Liver (tissue), 9 donors: ENCODE measurements around the gene PLEKHH2. TPM values are rescaled to one million over a fixed set of nuclear protein-coding genes. Genes with fewer than 3 reads are reported as not detected.

Experiments used
- DNase-seq: peaks from one replicate; pipeline ENCODE4 v3.0.0-alpha.2; 2017; ENCODE audit warnings: low spot score
- H3K27ac ChIP-seq, 2 donors: one replicate each; pipeline ENCODE4 v1.7.0; 2013; ENCODE audit warnings: inconsistent platforms in 2 of 2, low read length in 2 of 2, control low read depth in 1 of 2, low read depth in 1 of 2, mild to moderate bottlenecking in 1 of 2
- H3K27me3 ChIP-seq, 4 donors: one replicate each; pipeline versions ENCODE4 v1.6.1 to v1.7.0; 2013; ENCODE audit warnings: low read length in 3 of 4, inconsistent platforms in 1 of 4, mild to moderate bottlenecking in 1 of 4, moderate library complexity in 1 of 4; ENCODE audit not compliant: control insufficient read depth in 4 of 4, insufficient read depth in 4 of 4
- H3K36me3 ChIP-seq, 4 donors: one replicate each; pipeline versions ENCODE4 v1.6.1 to v1.7.0; 2013; ENCODE audit warnings: low read length in 3 of 4, mild to moderate bottlenecking in 3 of 4, low read depth in 1 of 4, moderate library complexity in 1 of 4; ENCODE audit not compliant: control insufficient read depth in 4 of 4, insufficient read depth in 3 of 4
- H3K4me1 ChIP-seq, 4 donors: one replicate each; pipeline versions ENCODE4 v1.6.1 to v1.7.0; 2013; ENCODE audit warnings: low read length in 3 of 4, mild to moderate bottlenecking in 3 of 4, moderate library complexity in 1 of 4; ENCODE audit not compliant: control insufficient read depth in 4 of 4, insufficient read depth in 4 of 4
- H3K4me3 ChIP-seq, 3 donors: one replicate each; pipeline versions ENCODE4 v1.6.1 to v1.7.0; 2013; ENCODE audit warnings: low read length in 3 of 3, control low read depth in 1 of 3, low read depth in 1 of 3, mild to moderate bottlenecking in 1 of 3
- H3K9ac ChIP-seq, 2 donors: one replicate each; pipeline ENCODE4 v1.7.0; 2013; ENCODE audit warnings: low read length in 2 of 2, mild to moderate bottlenecking in 2 of 2, moderate library complexity in 2 of 2, control low read depth in 1 of 2, low read depth in 1 of 2
- H3K9me3 ChIP-seq, 4 donors: one replicate each; pipeline versions ENCODE4 v1.6.1 to v1.7.0; 2013; ENCODE audit warnings: low read length in 3 of 4; ENCODE audit not compliant: control insufficient read depth in 4 of 4
- EGR1 ChIP-seq, 2 donors: IDR thresholded peaks; 2 replicates each; pipeline ENCODE4 v1.6.1; 2016 to 2018; ENCODE audit warnings: antibody characterized with exemption in 2 of 2, low read depth in 2 of 2
- FOXA1 ChIP-seq: IDR thresholded peaks from 2 replicates; pipeline ENCODE4 v1.6.1; 2016; ENCODE audit warnings: antibody characterized with exemption
- FOXA2 ChIP-seq: IDR thresholded peaks from 2 replicates; pipeline ENCODE4 v1.6.1; 2016; ENCODE audit warnings: antibody characterized with exemption
- GABPA ChIP-seq, 2 donors: IDR thresholded peaks in 1 of 2; conservative IDR thresholded peaks in 1 of 2; 2 replicates each; pipeline ENCODE4 v1.6.1; 2016; ENCODE audit warnings: antibody characterized with exemption in 2 of 2, mild to moderate bottlenecking in 1 of 2, moderate library complexity in 1 of 2
- HNF4A ChIP-seq, 2 donors: conservative IDR thresholded peaks; 2 replicates each; pipeline ENCODE4 v1.6.1; 2016; ENCODE audit warnings: antibody characterized with exemption in 2 of 2, mild to moderate bottlenecking in 2 of 2
- HNF4G ChIP-seq: IDR thresholded peaks from 2 replicates; pipeline ENCODE4 v1.6.1; 2016; ENCODE audit warnings: antibody characterized with exemption
- JUND ChIP-seq, 2 donors: IDR thresholded peaks; 2 replicates each; pipeline ENCODE4 v1.6.1; 2016; ENCODE audit warnings: antibody characterized with exemption in 2 of 2
- NR2F2 ChIP-seq: IDR thresholded peaks from 2 replicates; pipeline ENCODE4 v1.6.1; 2016; ENCODE audit warnings: antibody characterized with exemption
- RAD21 ChIP-seq, 2 donors: IDR thresholded peaks; 2 replicates each; pipeline ENCODE4 v1.6.1; 2016; ENCODE audit warnings: antibody characterized with exemption in 2 of 2, mild to moderate bottlenecking in 2 of 2
- REST ChIP-seq: IDR thresholded peaks from 2 replicates; pipeline ENCODE4 v1.6.1; 2016; ENCODE audit warnings: antibody characterized with exemption, mild to moderate bottlenecking
- RXRA ChIP-seq, 2 donors: IDR thresholded peaks; 2 replicates each; pipeline ENCODE4 v1.6.1; 2017 to 2018; ENCODE audit warnings: antibody characterized with exemption in 2 of 2, mild to moderate bottlenecking in 1 of 2
- SP1 ChIP-seq: IDR thresholded peaks from 2 replicates; pipeline ENCODE4 v1.6.1; 2018; ENCODE audit warnings: antibody characterized with exemption, mild to moderate bottlenecking
- TAF1 ChIP-seq: conservative IDR thresholded peaks from 2 replicates; pipeline ENCODE4 v1.6.1; 2016; ENCODE audit warnings: antibody characterized with exemption, mild to moderate bottlenecking
- ZBTB33 ChIP-seq: IDR thresholded peaks from 2 replicates; pipeline ENCODE4 v1.6.1; 2016; ENCODE audit warnings: antibody characterized with exemption
- WGBS: extraction: QIAGEN DNeasy Blood & Tissue Kit; methylation state at CpG from one replicate; pipeline ENCODE4 v1.1.7; 2013; 5-methylcytosine and 5-hydroxymethylcytosine counted together
- polyA plus RNA-seq, 2 donors: library from polyadenylated mRNA; stranded (reverse) in 1 of 2; unstranded in 1 of 2; fragments of 200-250 nt in 1 of 2; fragments of >200 nt in 1 of 2; fragmentation: Nextera tagmentation in 1 of 2; extraction: Ambion mirVana in 1 of 2; gene quantifications; one replicate each; pipeline versions ENCODE4 v1.2.1 to v1.2.3, GENCODE V29; 2013 to 2015
- total RNA-seq, 2 donors: library from RNA; depleted of rRNA; stranded (reverse); fragments of >200 nt; gene quantifications; one replicate each; pipeline ENCODE4 v1.2.3, GENCODE V29; 2014
- TF ChIP-seq, protein P1 (sequence below): fragments of 150-350 bp; IDR thresholded peaks from 2 replicates; pipeline ENCODE4 v1.5.1; 2017; ENCODE audit warnings: improper control_type of control experiment, low read depth, low read length; ENCODE audit not compliant: missing input control
- TF ChIP-seq, protein P2 (sequence below): IDR thresholded peaks from 2 replicates; pipeline ENCODE4 v1.6.1; 2016; ENCODE audit warnings: antibody characterized with exemption
- TF ChIP-seq, protein P3 (sequence below): IDR thresholded peaks from 2 replicates; pipeline ENCODE4 v1.6.1; 2016; ENCODE audit warnings: antibody characterized with exemption
- donor health status: healthy.
- donor health status: healthy.
- donor health status: healthy.
- donor health status: healthy.
- donor health status: healthy.

PLEKHH2 gene
- total and polyA plus RNA-seq, 4 donors, result 0.51 to 3.8 (median 1.0) TPM

- Histone ChIP-seq H3K9me3 (no peaks in the 10 kb centered on the region), H3K4me1 (no peaks in the 10 kb centered on the region), H3K36me3 (peaks cover 0 to 5% (median under 1%) of the 10 kb centered on the region in 4 donors), H3K27ac (no peak overlapping the region), H3K27me3 (no peaks in the 10 kb centered on the region), H3K9ac (no peak overlapping the region), H3K4me3 (no peak overlapping the region)
- TF ChIP-seq JUND (IDR thresholded peaks at IDR 0.05) (no peak), EGR1 (IDR thresholded peaks at IDR 0.05; ENCODE audit: low read depth in 2 of 2) (no peak), NR2F2 (no peak), RAD21 (IDR thresholded peaks at IDR 0.05) (no peak), TAF1 (no peak), HNF4A (conservative IDR thresholded peaks at IDR 0.05) (no peak), RXRA (IDR thresholded peaks at IDR 0.05) (no peak), FOXA1 (no peak)
- TF ChIP-seq, protein P1, sequence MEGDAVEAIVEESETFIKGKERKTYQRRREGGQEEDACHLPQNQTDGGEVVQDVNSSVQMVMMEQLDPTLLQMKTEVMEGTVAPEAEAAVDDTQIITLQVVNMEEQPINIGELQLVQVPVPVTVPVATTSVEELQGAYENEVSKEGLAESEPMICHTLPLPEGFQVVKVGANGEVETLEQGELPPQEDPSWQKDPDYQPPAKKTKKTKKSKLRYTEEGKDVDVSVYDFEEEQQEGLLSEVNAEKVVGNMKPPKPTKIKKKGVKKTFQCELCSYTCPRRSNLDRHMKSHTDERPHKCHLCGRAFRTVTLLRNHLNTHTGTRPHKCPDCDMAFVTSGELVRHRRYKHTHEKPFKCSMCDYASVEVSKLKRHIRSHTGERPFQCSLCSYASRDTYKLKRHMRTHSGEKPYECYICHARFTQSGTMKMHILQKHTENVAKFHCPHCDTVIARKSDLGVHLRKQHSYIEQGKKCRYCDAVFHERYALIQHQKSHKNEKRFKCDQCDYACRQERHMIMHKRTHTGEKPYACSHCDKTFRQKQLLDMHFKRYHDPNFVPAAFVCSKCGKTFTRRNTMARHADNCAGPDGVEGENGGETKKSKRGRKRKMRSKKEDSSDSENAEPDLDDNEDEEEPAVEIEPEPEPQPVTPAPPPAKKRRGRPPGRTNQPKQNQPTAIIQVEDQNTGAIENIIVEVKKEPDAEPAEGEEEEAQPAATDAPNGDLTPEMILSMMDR, result no peak
- no peak for DNase-seq
These were observed 150.8 kb downstream of the PLEKHH2 start for GRCh38 chr2:43787895-43788294.

- no peak for TF ChIP-seq HNF4G
- TF ChIP-seq FOXA1, result no peak
- TF ChIP-seq RAD21 (IDR thresholded peaks at IDR 0.05), result no peak
- no peak for TF ChIP-seq GABPA (IDR thresholded peaks at IDR 0.05 in 1 of 2, conservative IDR thresholded peaks at IDR 0.05 in 1 of 2)
- TF ChIP-seq, protein P2, sequence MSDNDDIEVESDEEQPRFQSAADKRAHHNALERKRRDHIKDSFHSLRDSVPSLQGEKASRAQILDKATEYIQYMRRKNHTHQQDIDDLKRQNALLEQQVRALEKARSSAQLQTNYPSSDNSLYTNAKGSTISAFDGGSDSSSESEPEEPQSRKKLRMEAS, result no peak
- TF ChIP-seq JUND (IDR thresholded peaks at IDR 0.05), result no peak
- no peak for TF ChIP-seq FOXA2
- TF ChIP-seq RXRA (IDR thresholded peaks at IDR 0.05), result no peak
- H3K36me3 ChIP-seq, result peaks cover 0 to 5% (median under 1%) of the 10 kb centered on the region in 4 donors
- H3K27me3 ChIP-seq, result no peaks in the 10 kb centered on the region
- no peaks in the 10 kb centered on the region for H3K4me1 ChIP-seq
- no peak overlapping the region for H3K27ac ChIP-seq
- WGBS, result 98% methylated on average over 1 of the region's 1 CpG
- no peak overlapping the region for H3K4me3 ChIP-seq
- no peak for DNase-seq
- H3K9me3 ChIP-seq, result no peaks in the 10 kb centered on the region
- H3K9ac ChIP-seq, result no peak overlapping the region
These were observed 151.6 kb downstream of the PLEKHH2 start for GRCh38 chr2:43788646-43789045.

- no peaks in the 10 kb centered on the region for H3K4me1 ChIP-seq
- no peak overlapping the region for H3K9ac ChIP-seq
- H3K4me3 ChIP-seq, result no peak overlapping the region
- WGBS, result 91% methylated on average over 5 of the region's 5 CpGs
- H3K27ac ChIP-seq, result no peak overlapping the region
- H3K27me3 ChIP-seq, result no peaks in the 10 kb centered on the region
- no peak for DNase-seq
- H3K9me3 ChIP-seq, result no peaks in the 10 kb centered on the region
- H3K36me3 ChIP-seq, result peaks cover 0 to 5% (median 0%) of the 10 kb centered on the region in 4 donors
- TF ChIP-seq SP1, result no peak
- TF ChIP-seq FOXA2, result no peak
- TF ChIP-seq RAD21 (IDR thresholded peaks at IDR 0.05), result no peak
- TF ChIP-seq GABPA (IDR thresholded peaks at IDR 0.05 in 1 of 2, conservative IDR thresholded peaks at IDR 0.05 in 1 of 2), result no peak
- TF ChIP-seq JUND (IDR thresholded peaks at IDR 0.05), result no peak
- TF ChIP-seq ZBTB33, result no peak
- TF ChIP-seq TAF1, result no peak
- TF ChIP-seq, protein P3, sequence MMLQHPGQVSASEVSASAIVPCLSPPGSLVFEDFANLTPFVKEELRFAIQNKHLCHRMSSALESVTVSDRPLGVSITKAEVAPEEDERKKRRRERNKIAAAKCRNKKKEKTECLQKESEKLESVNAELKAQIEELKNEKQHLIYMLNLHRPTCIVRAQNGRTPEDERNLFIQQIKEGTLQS, result no peak
- TF ChIP-seq REST, result no peak
- TF ChIP-seq, protein P1, result no peak
- TF ChIP-seq HNF4A (conservative IDR thresholded peaks at IDR 0.05), result no peak
- TF ChIP-seq NR2F2, result no peak
- TF ChIP-seq RXRA (IDR thresholded peaks at IDR 0.05), result no peak
- no peak for TF ChIP-seq HNF4G
- TF ChIP-seq EGR1 (IDR thresholded peaks at IDR 0.05; ENCODE audit: low read depth in 2 of 2), result no peak
- TF ChIP-seq FOXA1, result no peak
These were observed 153.1 kb downstream of the PLEKHH2 start for GRCh38 chr2:43790147-43790546.
